HG03064 (cell line): ENCODE data around the gene COL18A1.
"Not testable (repeated sequence)": the region's sequence is repeated elsewhere in the genome, so short reads cannot be mapped to it uniquely, and the experiment has no call there.

Experiments
- ATAC-seq: cut with Tn5 transposase; IDR thresholded peaks from one replicate; pipeline ENCODE4 v1.9.1; 2021; ENCODE audit warnings: low read depth; ENCODE audit not compliant: unreplicated experiment

COL18A1 gene

DNA sequence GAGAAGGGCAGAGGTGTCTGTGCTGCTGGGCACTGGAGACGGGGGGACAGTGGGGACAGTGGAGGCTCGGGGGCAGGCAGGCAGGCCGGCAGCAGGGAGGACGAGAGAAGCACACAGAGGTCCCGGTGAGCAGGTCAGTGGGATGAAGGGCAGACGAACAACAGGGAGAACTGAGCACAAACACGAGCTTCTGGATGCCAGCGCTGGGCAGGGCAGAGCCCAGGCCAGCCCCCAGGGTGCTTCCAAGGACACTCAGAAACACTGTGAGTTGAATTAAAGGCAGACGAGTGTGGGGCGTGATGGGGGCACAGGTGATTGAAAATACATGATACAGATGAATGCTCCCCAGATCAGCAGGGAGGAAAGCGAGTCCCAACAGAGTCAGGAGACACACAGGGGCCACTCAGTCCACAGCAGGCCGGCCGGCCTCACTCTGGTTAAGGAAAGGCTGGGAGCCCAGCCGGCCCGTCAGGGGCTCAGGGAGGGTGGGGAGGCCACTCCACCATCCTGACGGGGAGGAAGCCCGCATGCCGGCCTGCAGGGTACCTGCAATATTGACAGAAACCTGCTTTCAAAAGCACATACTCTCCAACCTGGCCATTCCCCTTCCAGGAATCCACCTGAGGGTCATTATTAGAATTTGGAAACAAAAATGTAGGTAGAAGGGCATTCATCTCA lies 123.2 kb downstream of the COL18A1 start:
- ATAC-seq, result no peak

DNA sequence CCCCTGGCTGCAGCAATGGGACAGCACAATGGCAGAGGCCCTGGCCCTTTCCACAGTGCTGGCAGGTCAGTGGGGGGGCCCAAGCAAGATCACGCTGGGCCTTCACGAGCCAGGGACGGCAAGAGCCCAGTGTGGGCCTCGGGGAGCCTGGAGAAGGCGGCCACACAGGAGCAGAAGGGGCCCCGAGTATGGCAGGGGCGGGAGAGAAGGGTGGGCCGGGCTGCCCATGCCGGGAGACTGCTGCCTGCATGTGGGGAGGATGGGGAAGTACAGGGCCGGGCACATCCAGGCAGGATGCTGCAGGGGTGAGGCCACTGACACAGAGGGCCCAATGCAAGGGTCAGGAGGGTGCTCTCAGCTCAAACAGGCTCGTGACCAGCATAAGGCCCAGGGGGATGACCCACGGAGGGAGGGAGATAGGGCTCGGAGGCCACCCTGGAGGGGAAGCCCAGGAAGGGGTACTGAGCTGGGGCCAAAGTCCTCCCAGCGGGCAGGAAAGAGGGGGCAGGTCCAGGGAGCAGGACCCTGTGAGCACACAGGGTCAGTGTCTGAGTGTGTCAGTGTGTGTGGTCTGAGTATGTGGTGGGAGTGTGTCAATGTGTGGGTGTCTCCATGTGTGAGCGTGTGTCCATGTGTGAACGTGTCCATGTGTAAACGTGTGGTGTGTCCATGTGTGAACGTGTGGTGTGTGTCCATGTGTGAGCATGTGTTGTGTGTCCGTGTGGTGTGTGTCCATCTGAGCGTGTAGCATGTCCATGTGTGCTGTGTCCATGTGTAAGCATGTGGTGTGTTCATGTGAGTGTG lies 124.2 kb downstream of the COL18A1 start:
- ATAC-seq, result no peak

DNA sequence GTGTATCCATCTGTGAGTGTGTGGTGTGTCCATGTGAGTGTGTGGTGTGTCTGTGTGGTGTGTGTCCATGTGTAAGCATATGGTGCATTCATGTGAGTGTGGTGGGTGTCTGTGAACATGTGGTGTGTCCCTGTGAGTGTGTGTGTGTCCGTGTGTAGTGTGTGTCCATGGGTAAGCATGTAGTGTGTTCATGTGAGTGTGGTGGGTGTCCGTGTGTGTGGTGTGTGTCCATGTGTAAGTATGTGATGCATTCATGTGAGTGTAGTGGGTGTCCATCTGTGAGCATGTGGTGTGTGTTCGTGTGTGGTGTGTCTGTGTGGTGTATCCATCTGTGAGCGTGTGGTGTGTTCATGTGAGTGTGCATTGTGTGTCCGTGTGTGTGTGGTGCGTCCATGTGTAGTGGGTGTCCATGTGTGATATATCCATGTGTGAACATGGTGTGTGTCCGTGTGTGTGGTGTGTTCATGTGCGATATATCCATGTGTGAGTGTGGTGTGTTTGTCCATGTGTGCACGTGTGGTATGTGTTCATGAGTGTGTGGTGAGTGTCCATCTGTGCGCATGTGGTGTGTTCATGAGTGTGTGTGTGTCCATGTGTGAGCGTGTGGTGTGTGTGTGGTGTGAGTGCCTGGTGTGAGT lies 124.9 kb downstream of the COL18A1 start:
- ATAC-seq, result no peak

DNA sequence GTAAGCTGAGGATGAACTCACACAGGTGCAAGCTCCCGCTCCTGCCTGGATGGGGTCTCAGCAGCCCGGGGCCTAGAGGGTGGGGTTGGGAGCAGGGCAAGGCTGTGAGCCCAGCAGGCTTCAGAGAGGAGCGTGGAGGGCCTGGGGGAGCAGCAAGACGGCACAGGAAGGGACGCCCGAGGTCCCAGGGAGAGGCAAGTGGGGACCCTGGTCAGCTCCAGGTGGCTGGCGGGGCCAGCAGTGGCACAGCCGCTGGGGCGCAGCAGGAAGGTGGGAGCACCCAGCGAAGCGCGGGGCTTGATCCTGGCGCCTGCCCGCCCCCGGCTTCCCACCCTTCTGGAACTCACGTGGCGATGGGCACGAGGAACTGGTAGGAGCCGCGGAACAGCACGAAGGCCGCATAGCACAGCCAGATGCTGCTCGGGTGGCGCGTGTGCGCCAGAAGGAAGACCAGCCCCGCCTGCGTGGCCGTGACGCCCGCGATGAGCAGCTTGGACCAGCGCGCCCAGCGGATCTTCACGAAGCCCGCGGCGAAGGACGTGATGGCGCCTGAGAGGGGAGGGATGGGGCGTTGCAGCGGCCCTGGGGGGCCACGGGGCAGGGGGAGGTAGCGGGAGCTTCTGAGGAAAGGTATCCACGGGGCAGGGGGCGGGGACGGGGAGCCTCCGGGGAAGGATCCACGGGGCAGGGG lies 125.6 kb downstream of the COL18A1 start:
- ATAC-seq, result no peak

DNA sequence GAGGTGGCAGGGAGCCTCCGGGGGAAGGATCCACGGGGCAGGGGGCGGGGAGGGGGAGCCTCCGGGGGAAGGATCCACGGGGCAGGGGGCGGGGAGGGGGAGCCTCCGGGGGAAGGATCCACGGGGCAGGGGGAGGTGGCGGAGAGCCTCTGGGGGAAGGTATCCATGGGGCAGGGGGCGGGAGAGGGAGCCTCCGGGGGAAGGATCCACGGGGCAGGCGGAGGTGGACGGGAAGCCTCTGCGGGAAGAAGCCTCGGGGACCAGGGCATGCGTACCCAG lies 126.1 kb downstream of the COL18A1 start:
- ATAC-seq, result not testable (repeated sequence)

DNA sequence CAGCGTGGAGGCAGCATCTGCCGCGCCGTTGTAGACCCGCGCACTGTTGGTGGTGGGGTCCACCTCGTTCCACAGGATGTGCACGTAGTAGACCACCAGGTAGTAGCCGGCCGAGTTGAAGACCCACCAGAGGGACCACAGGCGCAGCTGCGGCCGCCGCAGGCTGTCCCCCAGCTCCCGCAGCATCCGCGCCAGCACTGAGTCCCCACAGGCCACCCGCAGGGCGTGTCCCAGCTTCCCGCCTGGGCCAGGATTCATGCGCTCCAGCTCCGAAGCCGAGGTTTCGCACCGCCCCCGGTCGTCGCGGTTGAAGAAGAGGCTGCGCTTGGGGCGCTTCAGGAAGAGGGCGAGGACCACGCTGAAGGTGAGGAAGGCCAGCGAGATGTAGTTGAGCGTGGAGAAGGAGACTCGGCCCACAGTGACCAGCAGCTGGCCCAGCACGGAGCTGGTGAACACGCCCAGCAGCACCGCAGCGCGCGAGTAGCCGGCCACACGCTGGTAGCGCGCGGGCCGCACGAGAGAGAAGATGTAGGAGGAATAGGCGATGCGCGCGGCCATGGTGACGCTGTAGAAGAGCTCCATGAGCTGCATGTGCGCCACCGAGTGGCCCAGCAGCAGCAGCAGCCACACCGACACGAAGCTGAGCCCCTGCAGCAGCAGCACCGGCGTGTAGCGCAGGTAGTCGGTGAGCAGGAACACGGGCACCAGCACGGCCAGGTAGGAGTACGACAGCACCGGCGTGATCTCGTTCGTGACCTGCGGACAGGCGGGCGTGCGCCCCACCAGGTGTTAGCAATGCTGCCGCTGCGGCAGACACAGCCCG lies 126.6 kb downstream of the COL18A1 start:
- no peak for ATAC-seq

DNA sequence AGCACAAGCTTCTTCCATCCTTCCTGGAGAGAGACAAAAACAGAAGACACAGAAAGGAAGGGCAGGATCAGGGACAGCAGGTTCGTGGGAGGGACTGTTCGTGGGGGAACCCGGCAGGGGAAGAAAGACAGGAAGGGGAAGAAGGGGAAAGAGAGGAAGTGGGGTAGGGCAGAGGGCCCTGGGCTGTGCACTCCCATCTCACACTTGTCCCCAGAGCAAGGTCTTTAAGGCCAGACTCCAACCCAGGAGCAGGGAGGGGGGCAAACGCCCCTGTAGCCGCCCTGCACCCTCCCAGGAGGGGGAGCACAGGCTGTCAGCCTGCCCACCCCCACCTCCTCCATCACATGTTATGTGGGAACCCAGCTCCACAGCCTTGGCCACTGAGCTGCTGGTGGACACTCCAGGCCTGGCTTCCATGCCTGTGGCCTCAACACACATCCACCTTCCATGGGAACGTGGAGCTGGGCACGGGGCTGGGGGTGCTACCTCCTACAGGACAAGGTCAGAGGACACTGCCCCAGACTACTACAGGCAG lies 127.9 kb downstream of the COL18A1 start:
- ATAC-seq, result no peak

DNA sequence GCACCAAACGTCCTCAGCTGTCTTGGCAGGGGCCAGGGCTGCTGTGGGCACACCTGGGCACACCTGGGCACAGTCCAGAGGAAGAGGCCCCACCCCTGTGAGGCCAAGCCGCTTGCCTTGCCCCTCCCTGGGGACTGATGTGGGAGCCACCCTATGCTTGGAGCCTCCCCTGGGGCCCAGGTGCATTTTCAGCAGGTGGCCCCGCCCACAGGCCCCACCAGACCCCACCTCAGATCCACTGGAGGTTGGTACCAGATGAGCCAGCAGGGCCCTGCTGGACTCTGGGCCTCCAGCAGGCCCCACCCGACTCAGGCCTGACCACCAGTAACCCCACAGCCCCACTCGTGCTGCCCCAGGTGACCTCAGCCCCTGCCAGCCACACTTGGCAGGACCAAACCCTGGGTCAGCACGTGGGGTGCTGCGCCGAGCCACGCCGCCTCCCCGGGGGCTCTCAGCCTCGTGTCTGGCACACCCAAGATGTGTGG lies 128.4 kb downstream of the COL18A1 start:
- ATAC-seq, result no peak

DNA sequence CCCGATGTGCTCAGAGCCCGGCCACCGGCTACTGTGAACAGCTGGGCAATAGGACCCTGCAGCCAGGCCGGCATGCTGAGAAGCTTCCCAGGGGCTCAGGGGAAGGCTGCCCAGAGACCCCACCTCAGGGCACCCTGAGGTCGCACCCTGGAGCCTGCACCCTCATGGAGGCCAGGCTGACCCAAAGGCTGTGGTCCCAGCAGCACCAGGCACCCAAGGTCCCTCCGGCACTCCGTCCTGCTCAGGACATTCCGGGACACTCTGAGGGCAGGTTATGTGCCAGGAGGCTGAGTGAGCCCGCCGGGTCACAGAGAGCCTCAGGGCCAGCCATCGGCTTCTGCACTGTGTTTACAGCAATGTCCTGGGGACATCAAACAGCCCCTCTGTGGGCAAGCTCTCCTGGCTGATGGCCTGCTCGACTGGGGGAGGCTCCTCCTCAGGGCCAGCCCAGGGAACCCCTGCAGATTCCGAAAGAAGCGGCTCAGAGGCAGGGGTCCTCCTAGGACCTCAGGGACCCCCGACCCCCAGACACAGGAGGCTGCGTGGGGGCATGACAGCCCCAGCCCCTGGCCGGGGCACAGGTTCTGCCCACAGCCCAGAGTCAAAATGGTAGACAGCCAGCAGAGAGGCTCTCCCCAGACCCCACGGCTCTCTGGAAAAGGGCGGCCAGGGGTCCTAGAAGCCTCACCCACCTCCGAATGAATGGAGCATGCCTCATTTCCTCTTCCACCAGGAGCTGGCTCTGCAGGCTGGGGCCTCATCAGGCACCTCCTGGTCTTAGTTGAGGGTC lies 129.1 kb downstream of the COL18A1 start:
- no peak for ATAC-seq

DNA sequence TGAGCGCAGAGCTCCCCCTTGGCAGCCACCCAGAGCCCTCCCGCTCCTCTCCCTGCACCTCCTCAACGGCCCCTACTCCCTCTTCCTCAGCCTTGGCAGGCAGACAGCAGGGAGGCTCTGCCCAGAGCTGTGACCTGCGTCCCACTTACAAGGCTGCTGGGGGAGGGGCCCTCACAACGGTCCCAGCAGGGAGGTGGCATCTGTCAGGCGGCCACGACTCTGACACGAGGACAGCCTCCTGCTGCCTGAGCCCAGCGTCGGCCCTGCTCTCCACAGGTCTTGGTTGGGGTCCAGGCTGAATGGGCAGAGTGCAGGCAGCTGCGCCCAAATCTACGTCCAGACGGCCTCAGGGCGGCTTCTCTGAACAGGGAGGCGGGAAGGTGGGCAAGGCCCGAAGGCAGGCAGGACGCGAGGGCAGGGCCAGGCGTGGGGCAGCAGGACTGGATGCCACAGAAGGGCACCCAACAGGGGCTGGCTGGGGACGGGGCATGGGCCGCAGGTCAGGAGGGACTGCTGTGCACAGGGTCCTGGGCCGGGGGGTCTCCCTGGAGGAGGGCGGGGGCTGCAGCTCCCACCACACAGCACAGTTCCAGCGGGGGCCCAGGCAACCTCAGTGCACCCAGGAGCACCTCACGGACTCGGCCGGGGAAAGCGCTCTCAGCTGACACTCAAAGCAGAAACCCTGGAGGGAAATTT lies 129.8 kb downstream of the COL18A1 start:
- ATAC-seq, result no peak

DNA sequence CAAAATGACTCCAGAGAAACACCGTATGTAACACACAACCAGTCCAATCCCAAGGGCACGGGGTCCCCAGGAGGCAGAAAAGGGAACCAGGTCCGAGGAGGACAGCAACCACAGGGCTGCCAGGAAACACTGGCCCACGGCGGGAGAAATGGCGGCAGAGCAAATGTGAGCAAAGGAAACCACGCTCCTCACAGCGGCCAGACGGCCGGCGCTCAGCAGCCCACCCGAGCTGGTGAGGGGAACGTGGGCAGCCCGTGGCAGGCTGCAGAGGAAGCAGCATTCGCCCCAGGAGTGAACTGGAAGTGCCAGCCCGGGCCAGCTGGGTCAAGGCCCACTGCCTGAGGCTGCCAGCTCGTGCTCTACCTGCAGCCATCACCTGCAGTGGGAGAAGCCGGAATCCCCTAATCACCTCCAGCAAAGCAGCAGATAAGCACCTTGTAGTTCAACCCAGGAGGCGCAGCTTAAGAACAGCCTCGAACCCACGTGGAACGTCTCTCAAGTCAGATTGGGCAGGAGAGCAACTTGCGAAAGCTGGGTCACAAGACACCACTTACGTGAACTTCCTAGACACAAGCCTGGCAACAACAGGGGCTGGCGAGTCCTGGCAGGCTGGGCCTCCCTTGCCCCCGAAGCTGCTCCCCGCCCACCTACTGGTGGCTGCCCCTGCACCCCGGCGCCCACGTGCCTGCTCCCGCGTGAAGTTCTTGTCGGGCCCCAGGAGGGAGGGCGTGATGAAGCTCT lies 130.5 kb downstream of the COL18A1 start:
- ATAC-seq, result no peak

DNA sequence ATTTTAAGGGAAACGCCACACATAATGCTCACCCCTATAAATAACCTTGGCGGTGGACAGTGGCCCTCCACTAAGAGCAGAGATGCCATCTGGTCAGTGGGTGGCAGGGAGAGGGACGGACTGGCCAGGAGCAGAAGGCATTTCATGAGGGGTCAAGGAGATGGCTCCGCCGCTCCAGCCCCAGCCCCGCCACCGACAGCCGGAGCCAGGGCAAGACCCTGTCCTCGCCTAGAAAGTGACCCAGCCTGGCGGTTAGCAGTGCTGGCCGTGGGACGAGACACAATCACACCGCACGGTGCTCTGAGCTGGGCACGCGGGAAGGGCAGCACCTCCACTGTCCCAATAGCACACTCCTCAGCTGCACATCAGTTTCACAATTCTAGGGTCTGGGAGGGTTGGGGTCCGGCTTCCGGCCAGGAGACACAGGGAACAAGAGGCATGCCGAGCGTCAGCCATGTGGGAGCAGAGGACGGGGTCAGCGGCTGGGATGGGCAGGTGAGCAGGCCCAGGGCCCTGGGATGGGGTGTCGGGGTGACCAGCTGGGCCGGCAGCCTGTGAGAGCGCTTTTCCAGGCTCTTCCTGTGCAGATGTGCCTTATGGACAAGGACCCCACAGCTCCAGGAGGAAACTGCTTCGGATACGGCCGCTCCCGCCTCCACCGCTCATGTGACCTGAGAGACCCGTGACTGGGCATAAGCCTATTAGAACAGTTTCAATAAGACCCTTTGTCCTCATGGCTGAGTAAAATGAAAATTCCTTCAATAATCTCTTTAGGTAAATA lies 131.5 kb downstream of the COL18A1 start:
- ATAC-seq, result no peak

DNA sequence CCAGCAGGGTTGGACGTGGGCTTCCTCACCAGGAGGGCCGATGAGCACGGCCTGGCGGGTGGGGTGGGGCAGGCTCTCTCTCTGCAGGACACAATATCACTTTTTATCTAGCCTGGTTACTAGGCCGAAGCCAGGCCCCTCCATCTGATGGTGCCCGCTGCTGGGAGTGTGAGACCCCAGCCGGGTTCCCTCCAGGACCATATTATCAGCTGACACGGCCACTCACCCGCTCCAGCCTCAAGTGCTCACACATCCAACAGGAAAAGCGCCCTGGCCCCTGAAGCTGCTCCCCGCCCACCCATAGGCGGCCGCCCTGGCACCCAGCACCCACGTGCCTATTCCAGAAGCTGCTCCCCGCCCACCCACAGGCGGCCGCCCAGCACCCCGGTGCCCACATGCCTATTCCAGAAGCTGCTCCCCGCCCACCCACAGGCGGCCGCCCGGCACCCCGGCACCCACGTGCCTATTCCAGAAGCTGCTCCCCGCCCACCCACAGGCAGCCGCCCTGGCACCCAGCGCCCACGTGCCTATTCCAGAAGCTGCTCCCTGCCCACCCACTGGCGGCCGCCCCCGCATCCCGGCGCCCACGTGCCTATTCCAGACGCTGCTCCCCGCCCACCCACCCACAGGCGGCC lies 132.3 kb downstream of the COL18A1 start:
- ATAC-seq, result no peak

DNA sequence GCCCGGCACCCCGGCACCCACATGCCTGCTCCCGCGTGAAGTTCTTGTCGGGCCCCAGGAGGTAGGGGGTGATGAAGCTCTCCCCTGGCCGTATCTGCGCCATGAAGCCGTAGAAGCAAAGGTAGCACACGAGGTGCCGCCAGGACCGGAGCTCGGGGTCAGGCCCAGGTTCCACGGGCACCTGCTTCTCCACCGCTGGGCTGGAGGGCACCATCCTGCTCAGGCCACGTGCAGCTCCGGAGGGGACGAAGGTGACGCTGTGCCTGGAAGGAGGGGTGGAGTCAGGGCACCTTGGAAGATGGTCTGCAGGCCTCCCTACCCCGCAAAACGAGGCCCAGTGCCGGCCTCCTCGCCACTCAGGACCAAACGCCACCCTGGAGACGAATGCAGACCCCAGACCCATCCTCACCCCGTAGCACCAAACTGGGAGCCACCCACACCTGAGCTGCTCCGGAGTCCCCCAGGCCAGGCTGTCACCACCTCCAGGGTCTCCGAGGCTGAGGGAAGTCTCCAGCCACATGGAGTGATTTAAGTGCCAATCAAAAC lies 132.9 kb downstream of the COL18A1 start:
- ATAC-seq, result no peak

DNA sequence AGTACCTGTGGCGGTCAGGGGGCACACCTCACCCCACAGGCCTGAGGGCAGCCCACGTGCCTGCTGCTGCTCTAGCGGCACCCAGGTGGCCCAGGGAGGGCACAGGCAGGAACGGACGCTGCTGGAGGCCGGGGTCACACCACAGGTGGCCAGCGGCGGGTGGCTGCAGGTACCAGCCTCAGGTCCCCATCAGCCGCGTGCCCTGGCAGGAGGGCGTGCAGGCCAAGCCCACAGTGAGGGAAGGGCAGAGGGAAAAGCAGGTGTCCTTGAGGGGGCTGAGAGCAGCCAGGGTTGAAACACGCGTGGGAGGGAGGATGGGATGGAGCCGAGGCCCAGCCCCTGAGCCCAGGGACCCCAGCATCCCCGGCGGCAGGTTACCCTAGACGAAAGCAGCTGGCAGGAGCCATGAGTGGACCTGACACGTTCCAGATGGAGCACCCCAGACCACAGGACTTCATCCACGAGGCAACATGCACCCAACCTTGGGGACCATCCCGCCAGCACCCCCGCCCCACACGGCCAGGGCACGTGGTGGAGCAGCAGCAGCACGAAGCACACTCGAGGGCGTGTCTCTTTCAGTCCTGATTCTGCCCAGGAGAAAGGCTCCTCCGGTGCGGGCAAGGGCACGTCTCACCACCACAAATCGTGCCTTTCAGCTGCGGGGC lies 133.5 kb downstream of the COL18A1 start:
- no peak for ATAC-seq
